ENCODE results near the gene AIMP1. TPM values are rescaled to one million over a fixed set of nuclear protein-coding genes. Genes with fewer than 3 reads are reported as not detected.
A peak's percentile ranks its signal among the peaks of the same experiment; 100 is the strongest.

Gene AIMP1
- total and polyA plus RNA-seq, 2 of the 13 experiments (the other 11 are each of a cell fraction or from before 2014, with no cell fraction given) = 28.6 to 82.9 TPM

GRCh38 chr4:106315476-106315967, 828 bp upstream of the AIMP1 start (continued):
- TF ChIP-seq PRDM10 (CRISPR knock-in tag; IDR thresholded peaks at IDR 0.05; ENCODE audit: low read depth) (0 out of 2 replicates have a peak, but pooled peaks have one; percentile 11), HNF1A (IDR thresholded peaks at IDR 0.05; ENCODE audit: low read depth) (no peak), HNF1A (CRISPR knock-in tag; IDR thresholded peaks at IDR 0.05; ENCODE audit: borderline replicate concordance) (no peak), ZNF878 (CRISPR knock-in tag; IDR thresholded peaks at IDR 0.05) (0 out of 2 replicates have a peak, but pooled peaks have one; percentile 46), XBP1 (CRISPR knock-in tag; IDR thresholded peaks at IDR 0.05) (no peak), NR2F6 (IDR thresholded peaks at IDR 0.05) (no peak), NR2F6 (CRISPR knock-in tag; IDR thresholded peaks at IDR 0.05) (no peak), ZNF292 (CRISPR knock-in tag; IDR thresholded peaks at IDR 0.05; ENCODE audit: borderline replicate concordance, low read depth) (no peak), ZFAT (CRISPR knock-in tag; conservative IDR thresholded peaks at IDR 0.05) (no peak), BATF2 (CRISPR knock-in tag; IDR thresholded peaks at IDR 0.05) (no peak), TARDBP (CRISPR knock-in tag; IDR thresholded peaks at IDR 0.05) (no peak), ATF2 (CRISPR knock-in tag; IDR thresholded peaks at IDR 0.05) (no peak), RFX1 (IDR thresholded peaks at IDR 0.05) (no peak), ARHGAP35 (CRISPR knock-in tag; IDR thresholded peaks at IDR 0.05; ENCODE audit: borderline replicate concordance) (no peak), RFXAP (CRISPR knock-in tag; IDR thresholded peaks at IDR 0.05; ENCODE audit: borderline replicate concordance) (0 out of 2 replicates have a peak, but pooled peaks have one; percentile 17)

Measured in HepG2 (cell line).